ENCODE measurements around the gene RCN1. TPM values are rescaled to one million over a fixed set of nuclear protein-coding genes. Genes with fewer than 3 reads are reported as not detected.

Gene RCN1
- total and polyA plus RNA-seq, 4 donors = 78.7 to 111 (median 84.6) TPM

- ATAC-seq (ENCODE audit: insufficient read depth, low FRiP score) (no peak), DNase-seq (no peak)
- Histone ChIP-seq H3K4me3 (no peak overlapping the region), H3K27me3 (ENCODE audit: control insufficient read depth in 3 of 3, insufficient read depth in 3 of 3, low read length in 2 of 3) (no peaks in the 10 kb centered on the region), H3K4me1 (ENCODE audit: control insufficient read depth in 5 of 5, insufficient read depth in 5 of 5, low read length in 5 of 5) (peaks cover 0 to 4% (median 0%) of the 10 kb centered on the region in 5 donors), H3K27ac (ENCODE audit: low read depth in 1 of 2, low read length in 1 of 2) (no peak overlapping the region), H3K9ac (ENCODE audit: insufficient read depth in 1 of 2, low read length in 2 of 2) (no peak overlapping the region), H3K9me3 (ENCODE audit: control insufficient read depth in 4 of 4, insufficient read depth in 3 of 4, low read length in 3 of 4) (peaks cover 0 to 2% (median 0%) of the 10 kb centered on the region in 4 donors), H3K36me3 (ENCODE audit: control insufficient read depth in 4 of 4, insufficient read depth in 4 of 4, low read length in 4 of 4) (no peaks in the 10 kb centered on the region)
- no peak for TF ChIP-seq CTCF (IDR thresholded peaks at IDR 0.05; ENCODE audit: control extremely low read depth, extremely low read depth)
- WGBS, 2 donors = 91 to 96% methylated on average over 9 of the region's 9 CpGs
Observed at GRCh38 chr11:32152216-32152615, 61.3 kb downstream of the RCN1 start.

DNA sequence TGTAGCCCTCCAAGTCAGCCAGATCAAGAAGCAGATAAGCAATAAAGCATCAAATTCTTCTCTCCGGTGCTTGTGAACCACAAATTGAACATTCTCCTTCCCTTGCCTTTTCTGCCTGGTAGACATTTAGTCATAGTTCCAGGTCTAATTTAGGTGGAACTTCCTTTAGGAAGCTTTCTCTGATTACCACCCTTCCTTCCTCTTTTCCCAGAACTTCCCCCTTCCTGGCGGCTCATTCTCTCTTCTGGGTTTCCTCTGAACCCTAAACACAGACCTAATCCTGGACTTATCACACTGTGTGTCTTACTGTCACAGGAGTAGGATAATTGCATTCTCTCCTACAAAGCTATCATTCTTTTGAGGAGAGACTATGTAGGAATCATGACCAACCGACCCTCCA lies 61.9 kb downstream of the RCN1 start:
- WGBS, 2 donors = 16 to 23% methylated on average over 3 of the region's 3 CpGs
- H3K27me3 ChIP-seq (ENCODE audit: control insufficient read depth in 3 of 3, insufficient read depth in 3 of 3, low read length in 2 of 3) = no peaks in the 10 kb centered on the region
- ATAC-seq (ENCODE audit: insufficient read depth, low FRiP score) (no peak), DNase-seq (no peak)
- no peak overlapping the region for H3K9ac ChIP-seq (ENCODE audit: insufficient read depth in 1 of 2, low read length in 2 of 2)
- no peak for TF ChIP-seq CTCF (IDR thresholded peaks at IDR 0.05; ENCODE audit: control extremely low read depth, extremely low read depth)
- no peak overlapping the region for H3K4me3 ChIP-seq
- no peaks in the 10 kb centered on the region for H3K36me3 ChIP-seq (ENCODE audit: control insufficient read depth in 4 of 4, insufficient read depth in 4 of 4, low read length in 4 of 4)
- H3K9me3 ChIP-seq (ENCODE audit: control insufficient read depth in 4 of 4, insufficient read depth in 3 of 4, low read length in 3 of 4) = peaks cover 0 to 2% (median 0%) of the 10 kb centered on the region in 4 donors
- H3K27ac ChIP-seq (ENCODE audit: low read depth in 1 of 2, low read length in 1 of 2) = no peak overlapping the region
- peaks cover 0 to 4% (median 0%) of the 10 kb centered on the region in 5 donors for H3K4me1 ChIP-seq (ENCODE audit: control insufficient read depth in 5 of 5, insufficient read depth in 5 of 5, low read length in 5 of 5)

DNA sequence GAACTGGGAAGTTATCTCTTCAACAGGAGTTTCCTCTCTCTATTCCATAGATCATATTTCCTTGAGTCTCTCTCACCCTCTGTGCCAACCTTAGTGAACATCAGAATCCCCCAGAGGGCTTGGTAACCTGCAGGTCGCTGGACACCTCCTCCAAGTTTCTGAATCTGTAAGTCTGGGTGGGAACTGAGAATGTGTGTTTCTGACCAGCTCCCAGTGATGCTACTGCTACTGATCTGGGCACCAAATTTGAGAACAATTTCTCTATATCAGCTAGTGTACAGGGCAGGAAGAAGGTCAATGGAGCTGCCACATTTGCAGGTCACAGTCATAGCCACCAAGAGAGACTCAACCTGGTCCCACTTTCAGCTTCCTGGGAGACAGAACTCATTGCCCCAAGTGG lies 62.9 kb downstream of the RCN1 start:
- ATAC-seq (ENCODE audit: insufficient read depth, low FRiP score) = no peak
- H3K9ac ChIP-seq (ENCODE audit: insufficient read depth in 1 of 2, low read length in 2 of 2) = no peak overlapping the region
- 81 to 86% methylated on average over 1 of the region's 1 CpG for WGBS, 2 donors

More for the DNA sequence above, 62.9 kb downstream of the RCN1 start:
- Histone ChIP-seq H3K4me1 (ENCODE audit: control insufficient read depth in 5 of 5, insufficient read depth in 5 of 5, low read length in 5 of 5) (peaks cover 0 to 4% (median 0%) of the 10 kb centered on the region in 5 donors), H3K4me3 (no peak overlapping the region), H3K27ac (ENCODE audit: low read depth in 1 of 2, low read length in 1 of 2) (no peak overlapping the region), H3K27me3 (ENCODE audit: control insufficient read depth in 3 of 3, insufficient read depth in 3 of 3, low read length in 2 of 3) (no peaks in the 10 kb centered on the region), H3K9me3 (ENCODE audit: control insufficient read depth in 4 of 4, insufficient read depth in 3 of 4, low read length in 3 of 4) (peaks cover 0 to 2% (median 0%) of the 10 kb centered on the region in 4 donors), H3K36me3 (ENCODE audit: control insufficient read depth in 4 of 4, insufficient read depth in 4 of 4, low read length in 4 of 4) (no peaks in the 10 kb centered on the region)
- TF ChIP-seq CTCF (IDR thresholded peaks at IDR 0.05; ENCODE audit: control extremely low read depth, extremely low read depth) = no peak
- DNase-seq = no peak
